GM18520 (cell line): ENCODE results near the gene SLC51B.
"Not testable (repeated sequence)": the region's sequence is repeated elsewhere in the genome, so short reads cannot be mapped to it uniquely, and the experiment has no call there.

Experiments used
- ATAC-seq: cut with Tn5 transposase; IDR thresholded peaks from one replicate; pipeline ENCODE4 v1.9.1; 2021; ENCODE audit not compliant: unreplicated experiment

The SLC51B gene

DNA sequence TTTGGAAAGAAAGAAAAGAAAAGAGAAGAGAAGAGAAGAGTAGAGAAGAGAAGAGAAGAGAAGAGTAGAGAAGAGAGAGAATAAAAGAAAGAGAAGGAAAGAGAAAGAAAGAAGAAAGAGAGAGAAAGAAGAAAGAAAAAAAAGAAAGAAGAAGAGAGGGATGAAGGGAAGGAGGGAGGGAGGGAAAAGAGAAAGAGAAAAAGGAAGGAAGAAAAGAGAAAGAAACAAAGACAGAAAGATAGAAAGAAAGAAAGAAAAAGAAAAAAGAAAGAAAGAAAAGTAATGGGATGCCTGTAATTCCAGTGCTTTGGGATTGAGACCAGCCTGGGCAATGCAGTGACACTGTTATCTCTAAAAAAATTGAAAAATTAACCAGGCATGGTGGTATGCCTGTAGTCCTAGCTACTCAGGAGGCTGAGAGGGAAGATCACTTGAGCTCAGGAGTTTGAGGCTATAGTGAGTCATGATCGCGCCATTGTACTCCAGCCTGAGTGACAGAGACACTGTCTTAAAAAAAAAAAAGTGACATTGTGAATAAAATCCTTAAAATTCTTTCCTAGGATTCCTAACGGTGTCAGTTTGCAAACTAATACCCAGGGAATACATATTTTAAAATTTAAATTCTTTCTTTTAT, 20.9 kb downstream of the SLC51B start:
- no peak for ATAC-seq

DNA sequence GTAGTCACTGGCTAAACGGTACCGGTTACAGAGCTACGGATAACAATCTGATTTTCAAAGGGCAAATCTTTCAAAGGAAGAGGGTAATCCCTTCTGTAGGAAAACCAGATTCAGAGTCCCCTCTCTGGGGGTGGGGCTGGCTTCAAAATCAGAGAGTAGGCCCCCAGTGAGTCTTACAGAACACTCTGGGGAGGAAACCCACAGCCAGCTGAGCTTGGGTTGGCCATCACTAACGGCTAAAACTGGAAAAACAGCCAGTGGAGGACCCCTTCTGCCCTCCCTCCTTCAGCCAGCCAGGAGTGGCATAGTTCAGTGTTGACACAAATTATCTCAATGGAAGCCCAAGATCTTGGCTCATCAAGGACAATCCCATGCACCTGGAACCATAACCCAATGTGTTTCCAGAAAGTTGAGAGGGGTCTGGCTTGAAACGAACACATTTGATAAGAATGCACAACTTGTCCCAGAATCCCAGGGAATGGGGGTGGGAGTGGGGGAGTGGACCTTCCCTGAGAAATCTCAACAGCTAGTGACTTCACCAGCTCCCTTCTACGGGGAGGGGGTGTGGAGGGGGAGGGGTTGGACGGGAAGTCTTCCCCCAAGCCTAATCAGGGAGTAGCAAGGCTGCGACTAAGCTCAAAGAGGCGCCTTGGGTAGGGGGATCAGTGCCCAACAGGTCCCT, 21.6 kb downstream of the SLC51B start:
- no peak for ATAC-seq

DNA sequence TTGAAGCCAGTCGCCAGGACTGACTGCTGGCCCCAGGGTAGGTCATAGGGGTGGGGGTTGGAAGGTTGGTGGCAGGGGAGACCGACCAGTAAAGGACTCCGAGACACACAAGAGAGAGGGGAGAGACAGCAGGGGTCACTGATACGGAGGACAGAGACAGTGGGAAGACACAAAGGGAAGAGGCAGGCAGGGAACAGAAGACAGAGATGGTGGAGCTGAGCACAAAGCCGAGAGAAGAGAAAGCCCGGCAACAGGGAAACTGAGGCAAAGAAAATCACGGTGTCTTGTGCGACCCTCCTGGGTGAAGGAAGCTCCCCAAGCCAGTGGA, 22.1 kb downstream of the SLC51B start:
- no peak for ATAC-seq

DNA sequence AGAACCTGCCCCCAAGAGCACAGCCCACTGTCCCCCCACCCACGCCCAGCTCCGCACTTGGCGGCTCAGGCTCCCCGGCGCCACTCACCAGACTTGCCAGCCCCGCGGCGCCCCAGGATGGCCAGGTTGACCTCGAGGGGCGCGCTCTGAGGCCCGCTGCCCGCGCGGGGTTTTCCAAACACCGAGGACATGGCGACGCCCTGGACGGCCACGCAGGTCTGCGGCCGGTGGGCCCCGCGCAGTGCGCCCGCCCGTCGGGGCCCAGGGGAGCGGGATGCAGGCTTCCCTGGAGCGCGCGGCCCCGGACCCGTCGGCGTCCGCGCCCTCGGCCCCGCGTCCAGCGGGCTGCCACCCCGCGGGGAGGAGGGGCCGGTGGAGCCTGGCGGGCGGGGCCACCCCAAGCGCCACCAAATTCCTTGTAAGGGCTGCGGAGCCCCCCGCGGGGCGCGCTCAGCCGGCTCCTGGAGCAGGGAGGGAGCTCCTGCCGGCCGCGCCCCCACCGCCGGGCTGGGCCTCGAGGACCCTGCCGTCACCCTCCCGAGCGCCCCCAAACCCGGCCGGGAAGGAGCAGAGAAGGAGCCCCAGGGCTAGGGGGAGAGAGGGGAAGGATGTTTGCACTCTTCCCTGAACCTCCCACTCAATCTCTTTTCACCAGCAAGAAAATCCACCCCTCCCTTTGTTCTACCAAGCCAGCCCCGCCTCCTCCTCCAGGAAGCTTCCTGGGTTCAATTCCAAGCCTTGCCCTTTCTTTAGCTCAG, 22.6 kb downstream of the SLC51B start, which contains the start of gene RASL12:
RASL12 (minus strand) TSS at position 347 of the 758 bp plus-strand sequence; CDS start at position 191, 156 bp downstream.
- ATAC-seq, result no peak

DNA sequence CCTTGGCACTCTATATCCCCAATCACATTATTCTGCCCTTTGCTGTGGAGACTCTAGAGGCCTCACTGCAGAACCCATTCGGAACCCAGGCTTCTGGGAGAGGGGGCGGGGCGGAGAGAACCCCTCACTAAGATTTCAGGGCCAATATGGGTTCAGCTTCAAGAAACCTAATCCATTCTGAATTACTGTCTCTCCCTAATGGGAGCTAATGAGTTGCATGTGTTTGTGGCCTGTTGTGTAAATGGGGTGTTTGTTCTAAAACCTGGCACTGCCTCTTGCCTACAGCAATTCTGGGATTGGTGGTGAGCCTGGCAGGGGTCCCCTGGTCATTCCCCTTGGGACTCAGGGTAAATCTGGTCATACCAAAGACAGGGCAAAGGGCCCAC, 23.2 kb downstream of the SLC51B start:
- no peak for ATAC-seq

DNA sequence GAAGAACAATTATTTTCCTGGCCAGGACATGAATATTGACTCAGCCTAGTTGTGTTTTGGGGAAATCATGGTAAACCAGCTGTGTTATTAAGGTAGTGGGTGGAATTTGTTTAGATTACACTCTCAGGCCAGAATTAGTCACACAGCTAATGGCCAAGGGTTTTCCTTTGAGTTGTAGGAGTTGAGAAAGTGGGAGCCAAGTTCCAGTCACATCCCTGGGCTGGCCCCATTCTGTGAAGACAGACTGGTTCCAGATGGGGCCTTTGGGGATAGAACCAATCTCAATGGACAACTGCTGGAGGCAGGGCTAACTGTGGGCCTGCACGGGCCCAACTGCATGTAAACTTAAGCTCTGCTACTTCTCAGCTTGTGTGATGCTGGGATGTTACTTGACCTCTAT, 24.0 kb downstream of the SLC51B start:
- ATAC-seq, result no peak

DNA sequence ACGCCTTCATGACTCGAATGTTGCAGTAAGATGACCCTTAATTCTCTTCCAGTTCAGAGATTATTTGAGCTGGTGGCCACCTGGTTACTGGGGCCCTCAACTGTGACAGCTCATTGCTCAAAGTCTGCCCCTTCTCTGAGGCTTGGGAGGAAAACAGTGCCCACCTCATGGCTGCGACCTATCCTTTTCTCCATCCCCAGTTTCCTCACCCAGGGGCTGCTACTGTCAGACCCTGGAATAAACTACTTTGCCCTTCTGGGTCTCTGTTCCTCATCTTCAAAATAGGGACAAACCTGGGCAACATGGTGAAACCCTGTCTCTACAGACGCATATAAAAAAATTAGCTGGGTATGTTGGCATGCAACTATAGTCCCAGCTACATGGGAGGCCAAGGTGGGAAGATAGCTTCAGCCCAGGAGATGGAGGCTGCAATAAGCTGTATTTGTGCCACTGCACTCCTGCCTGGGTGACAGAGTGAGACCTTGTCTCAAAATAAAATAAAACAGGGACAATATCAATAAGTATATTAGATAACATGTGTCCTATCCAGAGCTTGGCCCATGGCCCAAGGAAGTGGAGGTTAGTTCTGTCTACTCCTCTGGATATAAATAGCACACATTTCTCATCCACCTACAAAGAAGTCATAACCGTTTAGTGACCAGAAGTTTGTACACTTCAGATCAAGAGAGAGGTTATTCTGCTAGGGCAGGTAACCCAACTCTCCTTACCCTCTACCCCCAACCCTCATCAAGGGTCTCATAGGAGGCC, 24.8 kb downstream of the SLC51B start:
- ATAC-seq, result no peak

DNA sequence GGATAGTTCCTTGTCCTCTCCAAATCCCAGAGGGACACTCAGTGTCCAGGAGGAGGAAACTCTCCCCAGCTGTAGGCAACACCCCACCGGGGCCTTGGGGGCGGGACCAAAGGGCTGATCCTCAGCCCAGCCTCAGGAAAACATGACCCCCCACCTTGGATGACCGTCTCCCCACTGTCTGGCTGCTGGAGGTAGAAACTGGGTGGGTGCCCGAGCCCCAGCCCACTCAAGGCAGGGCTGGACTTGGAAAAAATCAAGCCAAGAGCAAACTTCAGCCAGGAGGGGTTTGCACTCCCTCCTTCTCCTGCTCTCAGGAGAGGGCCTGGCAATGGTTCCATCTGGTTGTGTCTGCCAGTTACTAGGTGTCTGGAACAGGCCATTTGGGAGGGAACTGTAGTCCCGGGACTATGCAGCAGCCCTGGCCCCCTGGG, 26.2 kb downstream of the SLC51B start:
- no peak for ATAC-seq

DNA sequence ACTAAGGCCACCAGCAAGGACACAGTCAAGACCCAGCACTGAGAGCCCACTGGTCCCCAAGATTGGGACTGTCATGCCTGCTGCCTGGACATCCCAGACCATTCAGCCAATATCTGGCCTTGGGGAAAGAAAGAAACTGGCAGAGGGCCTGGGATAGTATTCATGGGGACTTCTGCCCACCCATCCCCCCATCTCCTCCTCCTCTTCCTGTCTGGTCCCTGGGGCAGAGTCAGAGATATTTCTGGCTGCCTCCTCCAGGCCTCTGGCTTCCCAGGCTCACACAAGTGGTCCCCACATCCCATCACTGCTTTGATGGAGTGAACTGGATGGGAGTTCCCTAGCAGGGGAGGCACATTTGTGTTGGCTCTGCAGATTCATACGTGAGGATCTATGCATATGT, 26.8 kb downstream of the SLC51B start:
- ATAC-seq, result no peak

DNA sequence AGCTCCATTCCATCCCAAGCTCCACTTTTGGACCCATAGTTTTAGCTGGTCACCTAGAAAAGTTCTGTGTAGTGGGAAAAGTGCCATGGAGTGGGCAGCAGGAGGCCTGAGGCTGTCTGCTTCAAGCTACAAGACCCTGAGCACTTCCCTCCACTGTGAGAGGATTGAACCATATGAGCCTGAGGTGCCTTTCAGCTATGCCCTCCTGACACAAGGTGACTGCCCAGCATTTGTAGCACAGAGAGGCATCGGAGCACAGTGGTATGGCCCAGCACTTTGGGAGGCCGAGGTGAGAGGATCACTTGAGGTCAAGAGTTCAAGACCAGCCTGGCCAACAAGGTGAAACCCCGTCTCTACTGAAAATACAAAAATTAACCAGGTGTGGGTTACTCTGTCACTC, 27.4 kb downstream of the SLC51B start:
- no peak for ATAC-seq

DNA sequence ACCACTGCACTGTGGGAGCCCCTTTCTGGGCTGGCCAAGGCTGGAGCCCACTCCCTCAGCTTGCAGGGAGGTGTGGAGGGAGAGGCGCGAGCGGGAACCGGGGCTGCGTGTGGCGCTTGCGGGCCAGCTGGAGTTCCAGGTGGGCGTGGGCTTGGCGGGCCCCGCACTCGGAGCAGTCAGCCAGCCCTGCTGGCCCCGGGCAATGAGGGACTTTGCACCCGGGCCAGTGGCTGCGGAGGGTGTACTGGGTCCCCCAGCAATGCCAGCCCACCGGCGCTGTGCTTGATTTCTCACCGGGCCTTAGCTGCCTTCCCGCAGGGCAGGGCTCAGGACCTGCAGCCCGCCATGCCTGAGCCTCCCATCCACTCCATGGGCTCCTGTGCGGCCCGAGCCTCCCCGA, 29.8 kb downstream of the SLC51B start:
- not testable (repeated sequence) for ATAC-seq

DNA sequence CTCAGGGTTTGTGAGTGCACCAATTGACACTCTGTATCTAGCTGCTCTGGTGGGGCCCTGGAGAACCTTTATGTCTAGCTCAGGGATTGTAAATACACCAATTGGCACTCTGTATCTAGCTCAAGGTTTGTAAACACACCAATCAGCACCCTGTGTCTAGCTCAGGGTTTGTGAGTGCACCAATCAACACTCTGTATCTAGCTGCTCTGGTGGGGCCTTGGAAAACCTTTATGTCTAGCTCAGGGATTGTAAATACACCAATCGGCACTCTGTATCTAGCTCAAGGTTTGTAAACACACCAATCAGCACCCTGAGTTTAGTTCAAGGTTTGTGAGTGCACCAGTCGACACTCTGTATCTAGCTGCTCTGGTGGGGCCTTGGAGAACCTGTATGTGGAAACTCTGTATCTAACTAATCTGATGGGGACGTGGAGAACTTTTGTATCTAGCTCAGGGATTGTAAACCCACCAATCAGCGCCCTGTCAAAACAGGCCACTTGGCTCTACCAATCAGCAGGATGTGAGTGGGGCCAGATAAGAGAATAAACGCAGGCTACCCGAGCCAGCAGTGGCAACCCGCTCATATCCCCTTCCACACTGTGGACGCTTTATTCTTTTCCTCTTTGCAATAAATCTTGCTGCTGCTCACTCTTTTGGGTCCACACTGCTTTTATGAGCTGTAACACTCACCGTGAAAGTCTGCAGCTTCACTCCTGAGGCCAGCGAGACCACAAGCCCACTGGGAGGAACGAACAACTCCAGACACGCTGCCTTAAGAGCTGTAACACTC, 30.6 kb downstream of the SLC51B start:
- not testable (repeated sequence) for ATAC-seq

DNA sequence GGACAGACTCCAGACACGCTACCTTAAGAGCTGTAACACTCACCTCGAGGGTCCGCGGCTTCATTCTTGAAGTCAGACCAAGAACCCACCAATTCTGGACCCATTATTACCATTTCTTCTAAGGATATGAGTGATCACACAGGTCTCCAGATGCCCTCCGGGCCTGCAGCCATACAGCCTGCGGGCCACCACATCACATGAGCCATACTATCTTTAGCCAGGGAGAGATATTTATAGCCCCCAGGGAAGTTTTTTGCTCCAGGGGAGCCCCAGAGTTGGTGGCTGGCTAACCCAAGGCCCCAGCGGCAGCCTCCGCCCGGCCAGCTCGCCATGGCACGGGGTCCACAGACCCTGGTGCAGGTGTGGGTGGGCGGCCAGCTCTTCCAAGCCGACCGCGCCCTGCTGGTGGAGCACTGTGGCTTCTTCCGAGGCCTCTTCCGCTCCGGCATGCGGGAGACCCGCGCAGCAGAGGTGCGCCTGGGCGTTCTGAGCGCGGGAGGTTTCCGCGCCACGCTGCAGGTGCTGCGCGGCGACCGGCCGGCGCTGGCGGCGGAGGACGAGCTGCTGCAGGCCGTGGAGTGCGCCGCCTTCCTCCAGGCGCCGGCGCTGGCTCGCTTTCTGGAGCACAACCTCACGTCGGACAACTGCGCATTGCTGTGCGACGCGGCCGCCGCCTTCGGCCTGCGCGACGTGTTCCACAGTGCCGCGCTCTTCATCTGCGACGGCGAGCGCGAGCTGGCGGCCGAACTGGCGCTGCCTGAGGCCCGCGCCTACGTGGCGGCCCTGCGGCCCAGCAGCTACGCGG, 31.5 kb downstream of the SLC51B start, which contains the start of gene KBTBD13:
KBTBD13 (plus strand) TSS at position 261 of the 805 bp plus-strand sequence; CDS start at position 331, 70 bp downstream.
- ATAC-seq, result no peak

DNA sequence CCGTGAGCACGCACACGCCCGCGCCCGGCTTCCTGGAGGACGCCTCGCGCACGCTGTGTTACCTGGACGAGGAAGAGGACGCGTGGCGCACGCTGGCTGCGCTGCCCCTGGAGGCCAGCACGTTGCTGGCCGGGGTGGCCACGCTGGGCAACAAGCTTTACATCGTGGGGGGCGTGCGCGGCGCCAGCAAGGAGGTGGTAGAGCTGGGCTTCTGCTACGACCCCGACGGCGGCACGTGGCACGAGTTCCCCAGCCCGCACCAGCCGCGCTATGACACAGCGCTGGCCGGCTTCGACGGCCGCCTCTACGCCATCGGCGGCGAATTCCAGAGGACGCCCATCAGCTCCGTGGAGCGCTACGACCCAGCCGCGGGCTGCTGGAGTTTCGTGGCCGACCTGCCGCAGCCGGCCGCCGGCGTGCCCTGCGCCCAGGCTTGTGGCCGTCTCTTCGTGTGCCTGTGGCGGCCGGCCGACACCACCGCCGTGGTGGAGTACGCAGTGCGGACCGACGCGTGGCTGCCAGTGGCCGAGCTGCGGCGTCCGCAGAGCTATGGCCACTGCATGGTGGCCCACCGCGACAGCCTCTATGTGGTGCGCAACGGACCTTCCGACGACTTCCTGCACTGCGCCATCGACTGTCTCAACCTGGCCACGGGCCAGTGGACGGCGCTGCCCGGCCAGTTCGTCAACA, 32.2 kb downstream of the SLC51B start:
- ATAC-seq, result no peak

DNA sequence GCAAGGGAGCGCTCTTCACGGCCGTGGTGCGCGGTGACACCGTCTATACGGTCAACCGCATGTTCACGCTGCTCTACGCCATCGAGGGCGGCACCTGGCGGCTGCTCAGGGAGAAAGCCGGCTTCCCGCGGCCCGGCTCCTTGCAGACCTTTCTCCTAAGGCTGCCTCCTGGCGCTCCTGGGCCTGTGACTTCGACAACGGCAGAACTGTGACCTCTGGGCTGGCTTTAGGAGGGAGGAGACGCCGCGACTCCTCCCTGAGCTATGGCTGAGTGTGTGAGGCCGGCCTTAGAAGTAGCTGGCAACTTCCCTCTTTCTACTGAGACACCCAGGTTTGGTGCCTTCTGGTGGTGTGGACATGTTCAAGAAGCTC, 32.8 kb downstream of the SLC51B start:
- ATAC-seq, result no peak

DNA sequence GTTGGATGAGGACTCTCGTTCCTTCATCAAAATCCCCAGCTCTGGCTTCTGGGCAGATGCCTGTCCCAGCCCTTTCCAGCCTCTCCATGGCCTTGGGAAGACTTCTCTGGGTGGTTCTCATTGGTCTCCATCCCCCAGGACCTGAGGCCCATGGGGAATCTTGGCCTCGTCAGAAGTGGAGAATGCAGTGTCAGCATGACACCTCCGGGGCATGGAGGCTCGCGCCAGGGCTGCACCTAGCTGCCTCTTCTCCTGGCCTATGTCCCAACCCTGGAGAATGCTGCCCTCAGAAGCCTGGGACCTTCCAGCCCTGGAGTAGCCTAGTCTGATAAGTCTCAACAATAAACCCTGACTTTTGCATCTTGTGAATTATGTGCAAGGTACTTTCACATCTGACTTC, 34.4 kb downstream of the SLC51B start:
- ATAC-seq, result no peak

DNA sequence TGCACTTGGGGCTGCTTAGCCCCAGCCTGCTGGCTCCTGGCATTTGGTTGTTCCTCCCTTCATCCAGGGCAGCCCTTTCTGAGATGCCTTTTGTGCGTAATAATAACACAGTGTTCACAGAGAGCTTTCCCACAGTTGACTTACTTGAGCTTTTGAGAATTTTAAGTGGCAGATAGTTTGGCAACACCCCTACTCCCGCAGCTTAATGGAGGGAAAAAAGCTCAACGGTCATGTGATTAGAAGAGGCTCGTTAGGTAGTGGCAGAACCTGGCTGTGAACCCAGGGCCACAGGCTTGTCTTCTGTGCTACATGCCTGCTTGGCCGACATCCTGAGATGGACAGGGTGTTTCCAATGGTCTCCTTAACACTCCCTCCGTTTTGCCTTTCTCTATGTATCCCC, 36.1 kb downstream of the SLC51B start:
- no peak for ATAC-seq

DNA sequence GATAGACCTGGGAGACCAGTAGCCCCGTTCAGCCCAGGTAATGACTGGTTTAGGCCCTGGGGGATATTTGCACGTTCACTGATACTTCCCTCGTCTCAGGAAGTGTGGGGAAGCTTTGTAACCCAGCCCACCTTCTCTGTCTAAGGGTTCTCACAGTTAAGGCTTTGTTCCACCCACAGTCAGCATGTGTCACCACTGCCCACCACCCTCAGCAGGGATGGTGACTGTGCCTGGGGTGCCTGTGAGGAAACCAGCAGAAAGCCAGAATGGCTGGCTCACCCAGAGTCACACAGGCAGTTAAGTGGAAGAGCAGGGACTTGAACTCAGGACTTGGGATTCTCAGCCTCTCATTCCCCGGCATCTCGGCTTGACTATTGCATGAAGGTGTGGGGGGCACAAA, 36.6 kb downstream of the SLC51B start:
- no peak for ATAC-seq

DNA sequence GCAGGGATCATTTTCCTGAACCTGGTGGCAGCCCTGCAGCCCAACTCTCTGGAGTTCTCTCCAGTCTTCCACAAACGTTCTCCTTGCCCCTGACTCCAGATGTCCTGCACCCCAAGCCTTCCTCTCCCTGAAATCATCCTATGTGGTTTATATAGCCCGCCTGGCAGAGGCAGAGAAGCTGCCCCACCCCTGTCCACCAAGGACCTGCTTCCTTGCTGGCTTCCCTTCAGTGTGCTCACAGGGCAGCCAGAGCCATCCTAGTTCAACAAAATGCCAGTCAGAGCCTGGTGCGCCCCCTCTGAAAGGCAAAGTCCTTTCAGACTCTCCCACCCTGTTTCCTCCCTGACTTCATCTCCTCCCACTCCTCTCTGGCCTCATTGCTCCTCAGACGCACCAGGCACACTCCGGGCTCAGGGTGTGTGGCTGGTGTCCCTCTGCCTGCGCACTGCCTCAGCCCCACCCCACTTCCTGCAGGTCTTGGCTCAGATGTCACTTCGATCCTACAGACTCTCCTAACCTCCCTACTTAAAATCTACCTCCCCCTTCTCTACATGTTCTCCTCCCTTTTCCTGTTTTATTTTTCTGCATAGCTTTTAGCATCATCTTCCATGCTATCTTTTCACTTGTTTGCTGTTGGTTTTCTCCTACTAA, 37.2 kb downstream of the SLC51B start:
- no peak for ATAC-seq
